Skin epidermis (tissue), 12 donors: ENCODE data around the gene ACADSB.

Experiments
- H3K27ac ChIP-seq, 21 experiments: fragments of 200-600 bp; sonication (generic) in 11 of 21; one replicate each; pipeline ENCODE4 v1.5.0; 2020; ENCODE audit warnings: mild to moderate bottlenecking in 3 of 21, inconsistent platforms in 2 of 21, moderate library complexity in 2 of 21
- H3K4me3 ChIP-seq, 7 experiments: fragments of 200-600 bp; sonication (generic) in 2 of 7; one replicate each; pipeline ENCODE4 v1.5.0; 2020; ENCODE audit warnings: inconsistent platforms in 2 of 7, mild to moderate bottlenecking in 2 of 7, moderate library complexity in 1 of 7

ACADSB gene

DNA sequence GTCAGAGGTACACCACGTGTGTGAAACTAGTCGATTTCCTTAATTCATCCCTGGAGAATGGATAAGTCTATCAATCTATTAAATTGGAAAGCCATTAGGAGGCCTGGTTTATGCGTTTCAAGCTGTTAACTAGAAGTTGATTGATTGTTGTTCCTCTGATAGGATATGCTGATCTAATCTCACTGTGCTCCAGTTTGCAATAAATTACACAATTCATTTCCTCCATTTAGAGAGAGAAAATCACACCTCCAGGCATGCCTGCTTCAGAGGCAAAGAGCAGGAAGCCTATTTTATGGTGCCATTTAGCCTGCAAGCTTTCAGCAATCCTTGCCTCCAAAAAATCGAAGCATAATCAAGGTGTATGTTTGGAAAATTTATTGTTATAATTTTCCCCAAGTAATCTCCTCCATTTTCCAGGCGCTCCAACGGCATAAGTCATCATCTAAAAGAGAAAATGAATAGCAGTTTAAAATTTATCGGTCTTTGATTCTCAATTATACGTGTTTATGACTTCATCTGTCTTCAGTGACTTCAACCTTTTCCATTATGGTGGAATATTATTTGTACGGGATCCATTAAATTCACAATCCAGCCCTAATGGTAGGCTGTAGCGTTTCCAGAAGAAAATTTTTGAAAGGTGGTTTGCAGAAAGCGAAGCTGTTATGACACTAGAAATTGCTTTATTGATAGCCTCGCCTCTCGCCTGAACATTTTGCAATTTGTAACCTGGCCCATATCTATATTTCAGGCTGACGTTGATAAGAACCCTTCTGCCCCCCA lies 84.0 kb downstream of the ACADSB start:
- H3K27ac ChIP-seq: no peak overlapping the region
- no peak overlapping the region for H3K4me3 ChIP-seq

DNA sequence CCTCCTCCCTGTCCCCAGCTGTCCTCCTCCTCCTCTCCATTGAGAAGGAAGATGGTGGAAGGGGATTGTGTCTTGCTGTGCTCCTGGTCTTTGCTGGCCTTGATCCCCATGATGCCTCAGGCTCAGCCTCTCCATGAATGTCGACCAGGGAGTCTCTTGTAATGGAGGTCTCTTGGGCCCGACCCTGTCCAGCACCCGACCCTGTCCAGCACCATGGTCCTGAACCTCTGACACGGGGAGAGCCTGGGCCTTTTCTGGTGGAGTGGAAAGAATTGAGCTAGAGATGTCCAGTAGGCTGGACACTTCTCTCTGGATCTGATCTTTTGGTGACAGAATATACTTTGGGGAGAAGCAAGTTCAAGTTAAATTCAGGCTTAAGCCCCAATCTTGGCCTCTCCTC lies 84.7 kb downstream of the ACADSB start:
- Histone ChIP-seq H3K4me3 (no peak overlapping the region), H3K27ac (no peak overlapping the region)

DNA sequence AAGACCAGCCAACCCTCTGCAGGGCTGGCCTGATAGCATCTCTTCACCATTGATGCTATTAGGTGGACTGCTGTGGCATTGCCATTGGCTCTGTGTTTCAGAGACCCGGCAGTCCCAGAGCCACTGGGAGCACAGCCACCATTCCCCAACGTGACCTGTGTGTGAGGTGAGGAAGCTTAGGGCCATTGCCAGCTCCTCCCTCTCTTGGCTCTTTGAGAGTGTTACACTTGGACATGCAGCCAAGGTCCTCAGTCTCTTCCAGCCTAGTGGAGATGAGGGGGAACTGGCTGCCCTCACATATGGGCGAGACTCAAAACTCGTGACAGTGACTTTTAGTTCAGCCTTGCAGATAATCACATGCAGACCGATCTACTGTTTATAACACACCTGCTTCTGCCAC lies 87.6 kb downstream of the ACADSB start:
- no peak overlapping the region for H3K4me3 ChIP-seq

DNA sequence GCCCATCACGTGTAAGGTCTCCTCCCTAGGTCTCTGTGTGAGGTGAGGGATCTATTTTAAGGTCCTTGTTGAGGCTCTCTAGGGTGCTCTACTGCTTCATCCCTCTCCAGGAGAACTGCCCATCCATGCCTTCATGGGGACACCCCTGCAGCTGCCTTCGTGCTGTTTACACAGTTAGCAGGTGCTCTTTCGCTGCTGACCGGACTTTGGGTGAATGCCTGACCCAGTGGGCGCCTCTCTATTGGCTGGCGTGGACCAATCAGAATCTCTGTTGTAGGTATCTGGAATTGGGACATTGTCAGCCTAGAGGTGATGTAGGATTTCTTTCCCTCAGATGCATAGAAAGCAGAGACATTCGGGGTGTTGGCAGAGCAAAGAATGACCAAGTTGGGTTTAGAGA lies 88.2 kb downstream of the ACADSB start:
- Histone ChIP-seq H3K27ac (no peak overlapping the region), H3K4me3 (no peak overlapping the region)

More for the DNA sequence above, 87.6 kb downstream of the ACADSB start:
- no peak overlapping the region for H3K27ac ChIP-seq

DNA sequence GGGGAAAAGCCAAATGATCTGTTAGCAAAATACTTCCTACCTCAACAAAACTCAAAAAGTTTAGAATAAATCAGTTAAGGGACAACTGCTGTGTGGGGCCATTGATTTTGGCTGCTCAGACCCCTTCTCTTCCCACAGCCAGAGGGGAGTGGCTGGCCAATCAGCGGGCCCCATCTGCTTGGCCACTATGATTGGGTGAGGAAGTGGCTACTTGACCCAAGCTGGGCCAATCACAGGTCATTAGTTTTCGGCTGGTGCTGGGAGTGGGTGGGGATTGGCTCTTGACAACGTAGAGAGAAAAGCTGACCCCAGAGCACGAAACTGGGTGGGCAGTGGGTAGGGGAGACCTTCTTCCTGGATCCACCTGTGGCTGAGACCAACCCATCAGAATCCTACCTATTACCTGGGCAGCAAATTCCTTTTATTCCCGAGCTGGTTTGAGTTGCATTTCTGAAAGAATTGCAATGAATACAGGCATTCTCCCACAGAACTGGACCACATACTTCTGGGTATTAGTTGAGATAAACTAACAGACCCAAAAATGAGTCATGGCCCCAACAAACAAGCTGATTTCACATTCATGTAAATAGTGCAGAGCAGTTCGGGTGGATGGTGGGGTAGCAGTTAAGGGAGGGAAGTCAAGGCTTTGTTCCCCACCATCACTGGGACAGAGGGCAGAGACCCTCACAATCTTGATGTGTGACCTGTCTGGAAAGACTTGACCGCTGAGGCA lies 91.4 kb downstream of the ACADSB start:
- no peak overlapping the region for H3K4me3 ChIP-seq

DNA sequence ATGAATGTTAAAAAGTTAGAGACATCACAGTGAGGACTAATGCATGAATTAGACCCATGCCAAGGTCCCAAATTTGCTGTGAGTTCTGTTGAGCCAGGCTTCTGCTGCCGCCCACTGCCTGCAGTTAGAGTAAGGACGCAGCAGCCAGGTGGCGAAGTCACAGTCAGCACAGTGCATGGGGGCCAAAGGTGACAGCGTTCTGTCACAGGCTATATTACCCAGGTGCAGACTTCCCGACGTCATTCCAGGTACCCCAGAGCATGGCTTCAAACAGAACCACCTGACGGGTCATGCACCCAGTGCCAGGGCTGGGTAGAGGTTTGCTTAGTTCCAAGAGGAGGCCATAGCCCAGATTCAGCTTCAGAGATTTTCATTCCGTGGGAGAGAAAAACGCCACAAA lies 93.1 kb downstream of the ACADSB start:
- Histone ChIP-seq H3K27ac (no peak overlapping the region), H3K4me3 (no peak overlapping the region)

More for the DNA sequence above, 91.4 kb downstream of the ACADSB start:
- no peak overlapping the region for H3K27ac ChIP-seq

DNA sequence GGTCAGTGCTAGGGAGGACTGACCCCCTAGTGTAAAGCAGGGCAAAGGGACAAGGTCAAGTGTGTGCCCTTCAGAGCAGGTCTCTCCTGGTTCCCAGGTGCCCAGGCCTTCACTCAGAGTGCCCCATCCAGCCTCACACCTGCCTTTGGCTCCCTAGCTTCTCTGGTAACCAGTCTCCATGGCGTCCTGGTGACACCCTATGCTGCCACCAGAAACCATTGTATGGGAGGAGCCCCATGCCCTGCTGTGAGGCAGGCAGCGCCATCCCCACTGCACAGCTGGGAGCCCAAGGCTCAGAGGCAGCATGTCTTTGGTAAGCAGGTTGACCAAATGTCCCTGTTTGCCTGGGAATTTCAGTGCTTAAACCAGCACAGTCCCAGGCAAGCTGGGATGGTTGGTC lies 93.9 kb downstream of the ACADSB start:
- Histone ChIP-seq H3K27ac (no peak overlapping the region), H3K4me3 (no peak overlapping the region)

DNA sequence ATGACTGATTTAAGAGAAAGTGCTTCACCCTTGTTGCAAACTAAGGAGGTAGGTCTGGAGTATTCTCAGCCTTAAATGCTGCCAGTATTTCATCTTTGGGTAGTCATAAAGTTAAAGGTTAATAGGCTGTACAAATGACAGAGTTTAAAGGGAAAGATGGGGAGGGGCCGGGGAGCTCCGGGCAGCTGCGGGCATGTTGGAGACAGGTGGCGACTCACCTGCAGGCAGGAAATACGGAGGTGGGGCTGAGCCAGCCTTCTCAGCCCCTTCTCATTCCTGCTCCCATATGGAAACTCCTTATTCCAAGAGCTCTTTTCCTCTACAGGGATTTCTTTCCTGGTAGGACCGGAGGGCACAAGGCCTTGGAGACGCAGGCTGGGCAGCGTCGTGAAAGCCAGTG lies 95.1 kb downstream of the ACADSB start:
- Histone ChIP-seq H3K4me3 (no peak overlapping the region), H3K27ac (no peak overlapping the region)
